OCI-LY7 (cell line): ENCODE measurements around the gene IFNL4.

Source experiments
- CTCF ChIP-seq: fragments of 200-600 bp; sonication (generic); conservative IDR thresholded peaks from 2 replicates; pipeline ENCODE4 v1.5.1; 2014; ENCODE audit warnings: mild to moderate bottlenecking, antibody characterized with exemption, low read length, moderate library complexity, mixed read lengths
- EZH2phosphoT487 ChIP-seq: fragments of 200-600 bp; sonication (generic); IDR thresholded peaks from 2 replicates; pipeline ENCODE4 v1.6.1; 2018; ENCODE audit warnings: low read depth, borderline replicate concordance, mild to moderate bottlenecking, mixed run types, antibody characterized with exemption, low read length, moderate library complexity, mixed read lengths

- TF ChIP-seq CTCF (no peak), EZH2phosphoT487 (no peak)
These were observed 6.1 kb upstream of the IFNL4 start for GRCh38 chr19:39254531-39255345.
